Panc1 (cell line): ENCODE measurements around the gene TM2D1.

Source experiments
- CTCF ChIP-seq: fragments of 450-650 bp; IDR thresholded peaks from 2 replicates; pipeline ENCODE4 v1.5.1; 2017; ENCODE audit warnings: mild to moderate bottlenecking
- POLR2AphosphoS5 ChIP-seq: IDR thresholded peaks from 2 replicates; pipeline ENCODE4 v1.6.1; 2012; ENCODE audit warnings: mild to moderate bottlenecking, low read depth, low read length, moderate library complexity
- TF ChIP-seq, protein P1 (sequence below), 2 experiments: IDR thresholded peaks; 2 replicates each; pipeline ENCODE4 v1.6.1; 2011 to 2012; ENCODE audit warnings: low read depth in 2 of 2, control low read depth in 1 of 2, low read length in 1 of 2, mild to moderate bottlenecking in 1 of 2, moderate library complexity in 1 of 2; ENCODE audit not compliant: insufficient read depth in 1 of 2

GRCh38 chr1:61756773-61757172, 31.8 kb upstream of the TM2D1 start:
- no peak for TF ChIP-seq CTCF
- TF ChIP-seq, protein P1, sequence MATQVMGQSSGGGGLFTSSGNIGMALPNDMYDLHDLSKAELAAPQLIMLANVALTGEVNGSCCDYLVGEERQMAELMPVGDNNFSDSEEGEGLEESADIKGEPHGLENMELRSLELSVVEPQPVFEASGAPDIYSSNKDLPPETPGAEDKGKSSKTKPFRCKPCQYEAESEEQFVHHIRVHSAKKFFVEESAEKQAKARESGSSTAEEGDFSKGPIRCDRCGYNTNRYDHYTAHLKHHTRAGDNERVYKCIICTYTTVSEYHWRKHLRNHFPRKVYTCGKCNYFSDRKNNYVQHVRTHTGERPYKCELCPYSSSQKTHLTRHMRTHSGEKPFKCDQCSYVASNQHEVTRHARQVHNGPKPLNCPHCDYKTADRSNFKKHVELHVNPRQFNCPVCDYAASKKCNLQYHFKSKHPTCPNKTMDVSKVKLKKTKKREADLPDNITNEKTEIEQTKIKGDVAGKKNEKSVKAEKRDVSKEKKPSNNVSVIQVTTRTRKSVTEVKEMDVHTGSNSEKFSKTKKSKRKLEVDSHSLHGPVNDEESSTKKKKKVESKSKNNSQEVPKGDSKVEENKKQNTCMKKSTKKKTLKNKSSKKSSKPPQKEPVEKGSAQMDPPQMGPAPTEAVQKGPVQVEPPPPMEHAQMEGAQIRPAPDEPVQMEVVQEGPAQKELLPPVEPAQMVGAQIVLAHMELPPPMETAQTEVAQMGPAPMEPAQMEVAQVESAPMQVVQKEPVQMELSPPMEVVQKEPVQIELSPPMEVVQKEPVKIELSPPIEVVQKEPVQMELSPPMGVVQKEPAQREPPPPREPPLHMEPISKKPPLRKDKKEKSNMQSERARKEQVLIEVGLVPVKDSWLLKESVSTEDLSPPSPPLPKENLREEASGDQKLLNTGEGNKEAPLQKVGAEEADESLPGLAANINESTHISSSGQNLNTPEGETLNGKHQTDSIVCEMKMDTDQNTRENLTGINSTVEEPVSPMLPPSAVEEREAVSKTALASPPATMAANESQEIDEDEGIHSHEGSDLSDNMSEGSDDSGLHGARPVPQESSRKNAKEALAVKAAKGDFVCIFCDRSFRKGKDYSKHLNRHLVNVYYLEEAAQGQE (IDR thresholded peaks at IDR 0.05; ENCODE audit: insufficient read depth in 1 of 2, low read depth in 2 of 2, low read length in 1 of 2): no peak
- TF ChIP-seq POLR2AphosphoS5: no peak
